ENCODE measurements around the gene C1QTNF5.

- peak; percentile 27 to 87 for TF ChIP-seq POLR2A (IDR thresholded peaks at IDR 0.05)
- TF ChIP-seq CTCF (IDR thresholded peaks at IDR 0.05), result no peak
Observed at GRCh38 chr11:119378851-119379465, 38.3 kb upstream of the C1QTNF5 start.

All from heart left ventricle (tissue), 13 donors.